ENCODE measurements around the gene COPS7A. TPM values are rescaled to one million over a fixed set of nuclear protein-coding genes. Genes with fewer than 3 reads are reported as not detected.

COPS7A gene
- total and polyA plus RNA-seq, 2 experiments from 2014 or later = 123 to 133 TPM

DNA sequence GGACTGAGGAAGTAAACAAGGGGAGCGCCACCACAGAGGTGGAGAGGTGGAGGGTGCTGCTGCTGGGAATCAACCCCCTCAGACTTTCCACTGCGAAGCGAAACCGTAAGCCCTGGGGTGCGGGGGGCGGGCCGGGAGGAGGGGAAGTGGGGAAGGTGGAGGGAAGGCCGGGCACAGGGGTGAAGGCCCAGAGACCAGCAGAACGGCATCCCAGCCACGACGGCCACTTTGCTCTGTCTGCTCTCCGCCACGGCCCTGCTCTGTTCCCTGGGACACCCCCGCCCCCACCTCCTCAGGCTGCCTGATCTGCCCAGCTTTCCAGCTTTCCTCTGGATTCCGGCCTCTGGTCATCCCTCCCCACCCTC lies 48.5 kb downstream of the COPS7A start, which contains the start of gene LAG3:
Gene LAG3 (plus strand): TSS at position 190 of the 365 bp plus-strand sequence. CDS start 333 bp downstream, outside the sequence.
- in situ Hi-C loops (cut with MboI) = no loop called here
- H3K27ac ChIP-seq = no peak within 1 kb of the TSS
- H2AFZ ChIP-seq = no peak within 1 kb of the TSS
- no peaks in the 10 kb centered on the region for H3K27me3 ChIP-seq (replicated peaks; ENCODE audit: insufficient read depth)
- DNase-seq = no peak
- TF ChIP-seq EZH2 (IDR thresholded peaks at IDR 0.05; ENCODE audit: insufficient read depth, poor library complexity, severe bottlenecking) (no peak), EZH2phosphoT487 (IDR thresholded peaks at IDR 0.05; ENCODE audit: insufficient read depth, low read depth) (no peak)
- H3F3A ChIP-seq (ENCODE audit: insufficient read depth) = peaks cover 16% of the 10 kb centered on the region
- H3K36me3 ChIP-seq (ENCODE audit: low read depth) = peaks cover 7% of the 10 kb centered on the region; the same call in 1 of the 2 replicates
- H3K9me3 ChIP-seq (ENCODE audit: low read depth) = no peaks in the 10 kb centered on the region
- H3K4me3 ChIP-seq = no peak within 1 kb of the TSS
- H3K79me2 ChIP-seq (ENCODE audit: insufficient read depth) = peaks cover 28% of the 10 kb centered on the region
- 61 to 80% methylated on average over 2 to 15 of the region's 15 CpGs for WGBS, 2 experiments (ENCODE audit: low coverage in 1 of 2, low lambda C conversion rate in 2 of 2, missing lambda C conversion rate in 2 of 2)
- no peak within 1 kb of the TSS for H3K4me2 ChIP-seq (ENCODE audit: unreplicated experiment)
- no peaks in the 10 kb centered on the region for H3K9me2 ChIP-seq (ENCODE audit: insufficient read depth)
- H3K9ac ChIP-seq = no peak within 1 kb of the TSS
- H4K20me1 ChIP-seq (ENCODE audit: insufficient read depth) = peaks cover 9% of the 10 kb centered on the region; the same call in 1 of the 2 replicates
- peaks cover 9% of the 10 kb centered on the region for H3K4me1 ChIP-seq (ENCODE audit: insufficient read depth)

- Histone ChIP-seq H4K20me1 (ENCODE audit: insufficient read depth) (peaks cover 9% of the 10 kb centered on the region; the same call in 1 of the 2 replicates), H3K9ac (no peak overlapping the region), H3K9me2 (ENCODE audit: insufficient read depth) (no peaks in the 10 kb centered on the region), H3K27ac (no peak overlapping the region), H3K36me3 (ENCODE audit: low read depth) (peaks cover 7% of the 10 kb centered on the region; the same call in 1 of the 2 replicates), H2AFZ (no peak overlapping the region), H3K4me2 (ENCODE audit: unreplicated experiment) (no peak overlapping the region), H3K79me2 (ENCODE audit: insufficient read depth) (peaks cover 22% of the 10 kb centered on the region), H3K4me3 (no peak overlapping the region), H3F3A (ENCODE audit: insufficient read depth) (peaks cover 16% of the 10 kb centered on the region), H3K27me3 (replicated peaks; ENCODE audit: insufficient read depth) (no peaks in the 10 kb centered on the region), H3K9me3 (ENCODE audit: low read depth) (no peaks in the 10 kb centered on the region), H3K4me1 (ENCODE audit: insufficient read depth) (peaks cover 9% of the 10 kb centered on the region)
- WGBS, 2 experiments (ENCODE audit: low coverage in 1 of 2, low lambda C conversion rate in 2 of 2, missing lambda C conversion rate in 2 of 2) = 89 to 92% methylated on average over 21 of the region's 21 CpGs
- no peak for DNase-seq
- in situ Hi-C loops (cut with MboI) = no loop called here
- TF ChIP-seq EZH2 (IDR thresholded peaks at IDR 0.05; ENCODE audit: insufficient read depth, poor library complexity, severe bottlenecking) (no peak), EZH2phosphoT487 (IDR thresholded peaks at IDR 0.05; ENCODE audit: insufficient read depth, low read depth) (no peak)
Observed at GRCh38 chr12:6772726-6773589, 49.1 kb downstream of the COPS7A start.

DNA sequence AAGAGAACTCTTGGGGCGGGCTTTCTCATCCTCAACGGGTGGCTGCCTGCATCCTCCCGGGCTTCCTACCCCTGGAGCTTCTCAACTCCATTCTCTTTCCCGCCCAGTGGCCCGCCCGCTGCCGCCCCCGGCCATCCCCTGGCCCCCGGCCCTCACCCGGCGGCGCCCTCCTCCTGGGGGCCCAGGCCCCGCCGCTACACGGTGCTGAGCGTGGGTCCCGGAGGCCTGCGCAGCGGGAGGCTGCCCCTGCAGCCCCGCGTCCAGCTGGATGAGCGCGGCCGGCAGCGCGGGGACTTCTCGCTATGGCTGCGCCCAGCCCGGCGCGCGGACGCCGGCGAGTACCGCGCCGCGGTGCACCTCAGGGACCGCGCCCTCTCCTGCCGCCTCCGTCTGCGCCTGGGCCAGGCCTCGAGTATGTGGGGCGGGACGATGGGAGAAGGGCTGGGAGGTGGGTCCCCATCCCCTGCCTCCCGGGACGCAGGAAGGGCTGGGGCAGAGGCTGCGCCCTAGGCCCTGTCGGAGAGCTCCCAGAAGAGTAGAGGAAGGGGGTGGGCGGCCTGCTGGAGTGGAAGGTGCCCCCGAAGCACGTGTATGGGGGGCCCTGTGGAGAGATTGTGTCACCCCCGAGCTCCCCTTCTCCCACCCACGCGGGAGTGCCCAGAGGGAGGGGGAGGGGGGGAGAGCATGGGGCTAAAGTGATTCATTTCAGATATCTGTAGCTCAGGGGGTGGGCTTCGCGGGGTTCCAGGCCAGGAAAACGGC lies 49.9 kb downstream of the COPS7A start:
- H3K27ac ChIP-seq = no peak overlapping the region
- H3K4me1 ChIP-seq (ENCODE audit: insufficient read depth) = peaks cover 9% of the 10 kb centered on the region
- peaks cover 18% of the 10 kb centered on the region for H3F3A ChIP-seq (ENCODE audit: insufficient read depth)
- no peaks in the 10 kb centered on the region for H3K27me3 ChIP-seq (replicated peaks; ENCODE audit: insufficient read depth)
- no peaks in the 10 kb centered on the region for H3K9me3 ChIP-seq (ENCODE audit: low read depth)
- H3K4me2 ChIP-seq (ENCODE audit: unreplicated experiment) = no peak overlapping the region
- TF ChIP-seq EZH2 (IDR thresholded peaks at IDR 0.05; ENCODE audit: insufficient read depth, poor library complexity, severe bottlenecking) (no peak), EZH2phosphoT487 (IDR thresholded peaks at IDR 0.05; ENCODE audit: insufficient read depth, low read depth) (no peak)
- WGBS, 2 experiments (ENCODE audit: low coverage in 1 of 2, low lambda C conversion rate in 2 of 2, missing lambda C conversion rate in 2 of 2) = 74 to 84% methylated on average over 25 to 59 of the region's 60 CpGs
- peaks cover 9% of the 10 kb centered on the region; the same call in 1 of the 2 replicates for H4K20me1 ChIP-seq (ENCODE audit: insufficient read depth)
- no peak overlapping the region for H3K4me3 ChIP-seq
- no peak overlapping the region for H2AFZ ChIP-seq
- H3K36me3 ChIP-seq (ENCODE audit: low read depth) = peaks cover 7% of the 10 kb centered on the region; the same call in 1 of the 2 replicates
- H3K79me2 ChIP-seq (ENCODE audit: insufficient read depth) = peaks cover 14% of the 10 kb centered on the region
- in situ Hi-C loops (cut with MboI) = no loop called here
- no peak for DNase-seq
- no peak overlapping the region for H3K9ac ChIP-seq
- no peaks in the 10 kb centered on the region for H3K9me2 ChIP-seq (ENCODE audit: insufficient read depth)

DNA sequence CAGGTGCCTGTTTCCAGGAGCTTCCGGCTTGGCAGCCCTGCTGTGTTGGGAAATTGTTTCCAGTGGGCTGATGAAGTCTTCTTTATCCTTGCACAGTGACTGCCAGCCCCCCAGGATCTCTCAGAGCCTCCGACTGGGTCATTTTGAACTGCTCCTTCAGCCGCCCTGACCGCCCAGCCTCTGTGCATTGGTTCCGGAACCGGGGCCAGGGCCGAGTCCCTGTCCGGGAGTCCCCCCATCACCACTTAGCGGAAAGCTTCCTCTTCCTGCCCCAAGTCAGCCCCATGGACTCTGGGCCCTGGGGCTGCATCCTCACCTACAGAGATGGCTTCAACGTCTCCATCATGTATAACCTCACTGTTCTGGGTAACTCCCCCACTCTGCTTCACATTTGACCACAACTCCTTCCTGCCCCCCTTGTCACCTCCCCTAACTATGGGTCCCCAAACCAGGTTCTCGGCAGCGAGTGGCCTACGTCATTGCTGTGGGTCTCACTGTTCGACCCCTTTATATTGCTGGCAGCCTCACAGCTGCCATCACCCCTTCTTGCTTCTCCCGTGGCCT lies 50.7 kb downstream of the COPS7A start:
- Histone ChIP-seq H2AFZ (no peak overlapping the region), H3K4me2 (ENCODE audit: unreplicated experiment) (no peak overlapping the region), H3K9me3 (ENCODE audit: low read depth) (no peaks in the 10 kb centered on the region), H3K79me2 (ENCODE audit: insufficient read depth) (peaks cover 6% of the 10 kb centered on the region), H4K20me1 (ENCODE audit: insufficient read depth) (0 out of 2 replicates have a peak, but pooled peaks cover 5% of the 10 kb centered on the region), H3K4me1 (ENCODE audit: insufficient read depth) (peaks cover 6% of the 10 kb centered on the region), H3K4me3 (no peak overlapping the region), H3K9me2 (ENCODE audit: insufficient read depth) (no peaks in the 10 kb centered on the region), H3K36me3 (ENCODE audit: low read depth) (peaks cover 7% of the 10 kb centered on the region; the same call in 1 of the 2 replicates), H3K27me3 (replicated peaks; ENCODE audit: insufficient read depth) (no peaks in the 10 kb centered on the region), H3K27ac (no peak overlapping the region), H3F3A (ENCODE audit: insufficient read depth) (peaks cover 18% of the 10 kb centered on the region), H3K9ac (no peak overlapping the region)
- 92% methylated on average over 15 of the region's 15 CpGs for WGBS, 2 experiments (ENCODE audit: low coverage in 1 of 2, low lambda C conversion rate in 2 of 2, missing lambda C conversion rate in 2 of 2)
- TF ChIP-seq EZH2phosphoT487 (IDR thresholded peaks at IDR 0.05; ENCODE audit: insufficient read depth, low read depth) = no peak
- TF ChIP-seq EZH2 (IDR thresholded peaks at IDR 0.05; ENCODE audit: insufficient read depth, poor library complexity, severe bottlenecking) = no peak
- no peak for DNase-seq
- in situ Hi-C loops (cut with MboI) = no loop called here
